NCI-H446 (cell line): ENCODE results near the gene ERCC1.

Experiments
- DNase-seq, 2 experiments: peaks; one replicate each; lab custom pipeline; 2025; lab: John Stamatoyannopoulos, UW

ERCC1 gene

DNA sequence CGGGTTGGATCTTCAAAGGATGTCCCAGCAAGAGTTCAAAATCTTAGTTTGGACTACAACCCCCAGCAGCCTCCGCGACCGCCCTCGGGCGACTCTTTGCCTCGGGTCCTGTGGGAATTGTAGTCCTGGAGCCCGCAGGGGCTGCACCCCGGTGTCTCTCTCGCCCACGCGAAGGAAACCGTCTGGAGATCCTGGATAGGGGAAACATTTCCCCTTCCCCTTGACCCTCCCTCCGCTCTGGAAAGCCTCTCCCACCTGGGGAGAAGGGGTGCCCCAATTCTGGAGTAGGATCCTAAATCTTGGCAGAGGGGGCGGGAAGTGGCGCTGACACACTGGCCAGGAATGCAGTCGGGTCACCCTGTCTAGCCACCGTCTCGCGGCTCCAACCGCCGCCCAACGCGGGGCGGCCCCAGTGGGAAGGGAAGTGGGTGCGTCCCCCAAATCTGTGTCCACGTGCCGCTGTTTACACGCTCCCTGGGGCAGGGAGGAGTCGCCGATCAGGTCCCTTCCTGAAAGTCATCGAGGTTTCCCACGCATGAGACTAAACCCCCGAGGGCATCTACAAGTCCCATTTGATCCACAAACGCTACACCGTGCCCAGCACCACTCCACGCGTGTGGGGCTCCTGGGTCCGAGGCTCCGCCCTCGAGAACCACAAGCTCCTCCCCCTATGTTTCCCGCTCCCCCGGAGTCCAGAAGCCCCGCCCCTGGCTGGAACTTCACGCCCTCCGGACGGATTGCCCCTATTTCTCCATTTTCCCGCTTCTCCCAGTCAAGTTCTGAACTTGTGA is 18.1 kb downstream of the ERCC1 start:
- DNase-seq: peak; percentile 95 to 96

DNA sequence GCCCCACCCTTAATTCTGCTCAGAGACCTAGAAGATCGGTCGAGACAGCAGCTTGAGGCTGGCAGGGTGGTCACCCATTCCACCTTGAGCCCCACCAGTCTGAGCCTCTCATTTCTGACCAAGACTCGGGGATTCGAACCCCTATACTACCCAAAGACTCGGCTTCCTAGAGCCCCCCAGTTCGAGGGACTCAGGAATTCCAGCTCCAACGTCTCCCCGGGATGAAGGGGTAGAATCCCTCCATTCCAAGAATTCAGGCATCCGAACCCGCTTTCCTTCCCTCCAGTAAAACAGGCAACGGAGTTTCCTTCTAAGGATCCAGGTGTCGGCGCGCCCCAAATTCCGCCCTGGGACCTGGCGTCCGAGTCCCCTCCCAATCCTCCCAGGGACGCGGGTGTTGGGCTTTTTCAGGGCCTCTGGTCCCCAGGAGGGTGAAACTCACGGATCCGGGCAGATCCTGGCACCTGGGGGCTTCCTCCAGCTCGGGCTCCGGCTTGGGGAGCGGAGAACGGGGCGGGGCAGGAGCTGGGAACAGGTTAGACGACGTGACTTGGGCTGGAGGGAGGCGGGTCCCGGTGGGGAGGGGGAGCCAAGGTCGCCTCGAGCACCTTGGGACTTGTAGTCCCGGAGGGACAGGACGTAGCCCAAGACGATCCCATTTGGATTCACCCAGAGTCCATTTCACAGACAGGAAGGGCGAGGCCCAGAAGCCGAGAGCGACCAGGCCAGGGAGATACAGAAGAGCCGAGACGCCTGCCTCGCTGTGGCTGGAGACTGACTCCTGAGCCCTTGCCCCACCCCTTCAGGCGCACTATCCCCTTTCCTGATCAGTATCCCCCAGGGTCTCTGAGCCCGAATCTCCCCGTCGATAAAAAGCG is 18.9 kb downstream of the ERCC1 start, which contains the start of gene PPP1R13L:
PPP1R13L (minus strand) TSS at position 513 of the 878 bp plus-strand sequence. CDS start 6,751 bp downstream, outside the sequence.
- DNase-seq: peak; percentile 80 to 82

DNA sequence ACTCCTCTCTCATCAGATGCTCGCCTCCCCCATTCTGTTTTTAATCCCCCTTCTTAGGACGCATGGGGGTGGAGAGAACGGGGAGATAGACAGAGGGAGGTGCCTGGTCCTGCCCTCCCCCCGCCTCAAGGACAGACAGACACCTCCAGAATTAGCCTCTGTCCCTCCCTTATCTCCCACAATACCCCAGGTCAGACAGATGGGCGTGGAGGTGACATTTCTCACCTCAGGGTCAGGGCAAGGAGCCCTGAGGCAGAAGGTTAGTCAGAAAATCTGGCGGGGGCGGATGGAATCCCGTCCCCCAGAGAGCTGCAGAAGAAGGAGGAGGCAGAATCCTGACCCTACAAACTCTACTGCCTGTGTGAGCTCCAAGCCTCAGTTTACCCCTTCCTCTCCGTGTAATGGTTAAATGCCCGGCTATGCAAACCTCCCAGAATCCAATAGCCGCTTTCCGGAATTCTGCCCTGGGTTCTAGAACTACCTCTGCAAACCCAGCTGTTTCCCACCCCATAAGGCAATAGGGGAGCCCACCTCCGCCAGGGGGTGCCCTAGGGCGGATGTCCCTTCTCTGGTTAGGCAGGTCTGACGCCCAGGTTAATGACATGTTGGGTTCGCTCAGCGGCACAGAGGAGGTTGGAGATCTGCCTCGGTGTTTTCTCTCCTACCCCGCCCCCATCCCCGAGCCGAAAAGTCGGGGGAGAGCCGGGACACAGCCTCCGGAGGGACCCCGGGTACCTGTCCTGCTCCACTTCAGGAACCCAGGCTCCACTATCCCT is 19.7 kb downstream of the ERCC1 start:
- no peak for DNase-seq

DNA sequence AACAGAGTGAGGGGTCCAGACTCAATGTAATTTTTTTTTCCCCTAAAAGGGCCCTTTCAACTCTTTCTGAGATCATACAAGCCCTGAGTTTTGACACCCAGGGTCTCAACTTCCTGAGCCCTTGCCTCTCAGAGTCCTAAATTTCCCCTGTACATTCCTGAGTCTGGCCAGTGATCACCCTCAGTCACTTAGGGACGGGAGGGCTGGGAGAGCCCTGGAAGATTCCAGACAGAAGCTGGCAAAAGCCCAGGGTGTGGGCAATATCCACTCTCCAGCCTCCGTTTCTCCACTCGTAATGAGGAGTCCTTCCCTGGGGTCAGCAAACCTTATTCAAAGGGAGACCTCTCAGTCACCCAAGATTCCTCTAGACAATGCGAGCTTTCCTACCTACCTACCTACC is 20.4 kb downstream of the ERCC1 start:
- DNase-seq: no peak

GRCh38 chr19:45402298-45403061 is 21.2 kb downstream of the ERCC1 start:
- no peak for DNase-seq

- DNase-seq: no peak
Observed at GRCh38 chr19:45401815-45402214, 21.9 kb downstream of the ERCC1 start.

GRCh38 chr19:45400192-45400591 is 23.5 kb downstream of the ERCC1 start:
- no peak for DNase-seq

GRCh38 chr19:45395821-45396617 is 27.7 kb downstream of the ERCC1 start:
- DNase-seq: no peak

DNA sequence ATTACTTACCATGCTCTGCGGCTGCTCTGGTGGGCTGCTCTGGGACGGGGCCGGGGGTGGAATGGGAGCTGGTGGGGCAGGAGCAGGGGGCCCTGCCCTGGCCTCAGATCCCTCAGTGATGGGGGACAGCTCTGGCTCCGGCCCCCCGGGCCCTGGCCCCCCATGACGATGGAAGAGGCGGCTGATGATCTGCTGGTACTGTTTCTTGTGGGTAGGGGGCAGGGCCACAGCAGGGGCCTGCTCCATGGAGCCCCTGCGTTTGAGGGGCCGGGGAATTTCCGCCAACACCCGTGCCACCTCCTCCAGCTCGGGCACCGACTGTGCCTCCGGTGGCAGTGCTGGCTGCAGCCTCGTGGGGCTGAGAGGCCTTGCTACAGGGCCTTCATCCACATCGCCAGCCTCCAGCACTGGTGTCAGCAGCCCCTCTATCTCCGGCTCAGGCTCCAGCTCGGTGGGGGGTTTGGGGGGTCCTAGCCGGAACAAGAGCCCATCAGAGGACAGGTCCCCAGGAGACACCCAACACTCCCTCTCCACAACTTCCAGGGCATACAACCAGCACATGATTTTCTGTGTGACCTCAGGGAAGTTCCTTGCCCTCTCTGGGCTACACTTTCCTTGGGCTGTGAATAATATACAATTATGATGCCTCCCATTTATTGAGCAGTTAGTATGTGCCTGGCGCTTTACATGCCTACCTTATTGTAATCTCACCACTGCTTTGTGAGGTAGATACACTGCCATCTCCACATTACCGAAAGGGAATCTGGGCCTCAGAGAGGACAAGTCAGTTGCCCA is 31.6 kb downstream of the ERCC1 start:
- no peak for DNase-seq

DNA sequence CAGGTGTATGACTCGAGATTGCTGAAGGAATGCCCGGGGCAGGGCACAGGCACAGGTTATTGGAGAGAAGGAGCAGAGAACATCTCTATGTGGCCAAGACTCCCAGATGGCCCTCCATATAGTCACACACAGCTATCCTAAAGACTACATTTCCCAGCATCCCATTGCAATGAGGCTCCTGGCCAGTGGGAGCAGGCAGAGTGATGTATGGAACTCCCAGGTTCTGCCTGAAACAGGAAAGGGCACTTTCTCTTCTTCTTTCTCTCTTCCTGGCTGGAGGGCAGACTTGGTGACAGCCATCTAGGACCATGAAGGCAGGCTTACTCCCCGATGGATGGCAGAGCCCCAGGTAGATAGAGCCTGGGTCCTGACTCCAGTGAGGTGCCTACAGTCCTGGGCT is 32.4 kb downstream of the ERCC1 start:
- DNase-seq: peak in 1 of 2 experiments; percentile 35

DNA sequence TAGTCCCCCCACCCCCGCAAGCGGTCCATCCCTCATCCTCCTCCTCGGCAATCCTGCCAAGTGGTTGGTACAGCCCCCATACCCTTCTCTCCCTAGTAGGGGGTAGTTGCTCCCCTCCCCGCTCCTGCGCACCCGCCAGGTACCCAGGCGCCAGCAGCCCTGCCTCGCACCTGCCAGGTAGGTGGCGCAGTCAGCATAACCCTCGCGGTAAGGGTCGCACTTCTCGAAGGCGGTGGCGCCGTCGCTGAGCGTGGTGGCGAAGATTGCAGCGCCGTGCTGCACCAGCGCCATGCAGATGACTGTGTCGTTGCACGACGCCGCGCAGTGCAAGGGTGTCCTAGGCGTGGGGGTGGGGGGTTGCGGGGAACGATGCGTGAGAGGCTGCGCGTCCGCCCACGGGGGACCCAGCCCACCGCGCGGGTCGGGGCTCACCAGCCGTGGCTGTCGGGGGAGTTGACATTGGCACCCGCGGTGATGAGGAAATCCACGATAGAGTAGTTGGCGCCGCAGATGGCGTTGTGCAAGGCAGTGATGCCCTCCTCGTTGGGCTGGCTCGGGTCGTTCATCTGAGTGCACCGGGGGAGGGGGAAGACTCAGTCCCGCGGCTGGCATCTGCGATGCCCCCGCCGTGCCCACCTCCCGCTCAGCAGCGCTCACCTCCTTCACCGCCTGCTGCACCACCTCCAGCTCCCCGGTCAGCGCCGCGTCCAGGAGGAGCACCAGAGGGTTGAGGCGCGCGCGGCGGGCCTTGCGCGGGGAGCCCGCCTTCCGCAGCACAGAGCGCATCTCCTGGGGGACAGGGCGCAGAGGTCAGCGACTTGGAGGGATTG is 38.1 kb downstream of the ERCC1 start:
- DNase-seq: no peak

DNA sequence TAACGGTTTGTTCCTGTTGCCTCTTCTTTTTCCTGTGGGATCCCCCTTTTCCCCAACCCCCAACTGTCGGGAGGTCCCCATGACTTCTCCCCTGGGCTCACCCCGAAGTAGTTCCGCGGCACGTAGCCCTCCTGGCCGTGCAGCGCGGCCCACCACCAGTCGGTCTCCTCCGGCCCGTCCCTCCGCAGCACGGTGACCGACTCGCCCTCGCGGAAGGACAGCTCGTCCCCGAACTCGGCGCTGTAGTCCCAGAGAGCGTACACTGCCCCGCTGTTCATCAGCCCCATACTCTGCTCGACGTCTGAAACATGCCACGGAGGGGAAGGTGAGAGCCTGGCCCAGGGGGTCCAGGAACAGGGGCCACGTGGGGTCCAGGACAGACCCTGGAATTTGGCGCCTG is 41.3 kb downstream of the ERCC1 start:
- DNase-seq: no peak

GRCh38 chr19:45380107-45380506 is 43.6 kb downstream of the ERCC1 start:
- no peak for DNase-seq

DNA sequence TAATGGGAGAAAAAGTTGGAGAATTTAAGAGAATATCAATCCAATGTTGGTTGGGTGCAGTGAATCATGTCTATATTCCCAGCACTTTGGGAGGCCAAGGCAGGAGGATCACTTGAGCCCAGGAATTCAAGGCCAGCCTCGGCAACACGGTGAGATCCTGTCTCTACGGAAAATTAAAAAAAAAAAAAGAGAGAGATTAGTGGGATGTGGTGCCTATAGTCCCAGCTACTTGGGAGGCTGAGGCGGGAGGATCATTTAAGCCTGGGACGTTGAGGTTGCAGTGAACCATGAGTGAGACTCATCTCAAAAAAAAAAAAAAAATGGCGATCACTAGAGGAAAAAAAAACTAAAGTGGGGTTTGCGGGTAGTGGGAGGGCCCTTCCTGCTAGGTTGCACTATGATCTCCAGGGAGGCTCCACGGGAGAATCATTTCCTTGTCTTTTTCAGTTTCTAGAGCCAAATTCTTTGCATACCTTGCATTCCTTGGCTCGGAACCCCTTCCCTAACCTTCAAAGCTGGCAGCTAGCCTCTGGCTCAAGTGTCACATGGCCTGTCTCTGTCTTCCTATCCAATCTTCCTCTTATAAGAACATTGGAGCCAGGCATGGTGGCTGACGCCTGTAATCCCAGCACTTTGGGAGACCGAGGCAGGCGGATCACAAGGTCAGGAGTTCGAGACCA is 47.5 kb downstream of the ERCC1 start:
- peak; percentile 24 to 78 for DNase-seq

GRCh38 chr19:45370410-45371204 is 53.1 kb downstream of the ERCC1 start, which contains the start of gene ERCC2:
ERCC2 (minus strand) TSS chr19:45370573; CDS start chr19:45370540, 33 bp downstream.
- peak; percentile 99 to 100 for DNase-seq

GRCh38 chr19:45368737-45369340 is 54.9 kb downstream of the ERCC1 start:
- no peak for DNase-seq

GRCh38 chr19:45368127-45368526 is 55.6 kb downstream of the ERCC1 start:
- no peak for DNase-seq
